Measurements from ENCODE around the gene GRAMD2B.

GRAMD2B gene

GRCh38 chr5:126499278-126499677 lies 76.1 kb downstream of the GRAMD2B start:
- peaks cover 0 to 2% of the 10 kb centered on the region in 2 donors for H3K4me1 ChIP-seq (ENCODE audit: control insufficient read depth in 1 of 2, insufficient read depth in 2 of 2, low read length in 2 of 2)
- H3K9me3 ChIP-seq (ENCODE audit: control insufficient read depth in 1 of 2, low read length in 2 of 2): no peaks in the 10 kb centered on the region
- no peaks in the 10 kb centered on the region for H3K27me3 ChIP-seq (ENCODE audit: low read depth, low read length)
- H3K27ac ChIP-seq (ENCODE audit: low read length): no peak overlapping the region
- H3K4me3 ChIP-seq (ENCODE audit: low read depth in 1 of 2, low read length in 2 of 2): no peak overlapping the region
- no peaks in the 10 kb centered on the region for H3K36me3 ChIP-seq (ENCODE audit: control insufficient read depth in 1 of 2, insufficient read depth in 2 of 2, low read length in 2 of 2)

DNA sequence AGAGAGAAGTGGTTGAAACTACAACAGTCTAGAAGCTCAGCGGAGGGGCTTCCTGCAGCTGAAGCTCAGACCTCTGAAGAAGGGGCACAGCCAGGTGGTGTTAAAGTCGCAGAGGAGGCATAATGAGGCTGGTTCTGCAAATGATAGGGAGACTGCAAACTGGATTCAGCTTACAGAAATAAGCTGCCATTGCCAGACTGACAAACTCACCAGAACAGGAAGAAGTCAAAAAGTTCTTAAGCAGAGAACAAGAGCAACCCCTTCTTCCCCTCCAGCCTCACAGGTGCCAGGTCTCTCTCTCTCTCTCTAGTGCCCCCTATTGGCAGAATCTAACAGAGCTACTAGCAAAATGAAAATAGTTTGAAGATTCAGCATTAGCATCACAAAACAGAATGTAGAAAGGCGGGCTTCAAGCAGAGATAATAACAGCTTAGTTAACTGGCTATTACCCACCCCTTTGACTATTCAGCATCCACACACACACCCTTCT lies 76.7 kb downstream of the GRAMD2B start:
- peaks cover 0 to 5% of the 10 kb centered on the region in 2 donors for H3K4me1 ChIP-seq (ENCODE audit: control insufficient read depth in 1 of 2, insufficient read depth in 2 of 2, low read length in 2 of 2)
- no peaks in the 10 kb centered on the region for H3K36me3 ChIP-seq (ENCODE audit: control insufficient read depth in 1 of 2, insufficient read depth in 2 of 2, low read length in 2 of 2)
- no peaks in the 10 kb centered on the region for H3K27me3 ChIP-seq (ENCODE audit: low read depth, low read length)
- H3K4me3 ChIP-seq (ENCODE audit: low read depth in 1 of 2, low read length in 2 of 2): no peak overlapping the region
- no peak overlapping the region for H3K27ac ChIP-seq (ENCODE audit: low read length)
- H3K9me3 ChIP-seq (ENCODE audit: control insufficient read depth in 1 of 2, low read length in 2 of 2): no peaks in the 10 kb centered on the region

GRCh38 chr5:126501448-126501847 lies 78.2 kb downstream of the GRAMD2B start:
- H3K4me1 ChIP-seq (ENCODE audit: control insufficient read depth in 1 of 2, insufficient read depth in 2 of 2, low read length in 2 of 2): peaks cover 0 to 5% of the 10 kb centered on the region in 2 donors
- no peaks in the 10 kb centered on the region for H3K36me3 ChIP-seq (ENCODE audit: control insufficient read depth in 1 of 2, insufficient read depth in 2 of 2, low read length in 2 of 2)
- H3K27ac ChIP-seq (ENCODE audit: low read length): no peak overlapping the region
- H3K27me3 ChIP-seq (ENCODE audit: low read depth, low read length): no peaks in the 10 kb centered on the region
- no peaks in the 10 kb centered on the region for H3K9me3 ChIP-seq (ENCODE audit: control insufficient read depth in 1 of 2, low read length in 2 of 2)
- H3K4me3 ChIP-seq (ENCODE audit: low read depth in 1 of 2, low read length in 2 of 2): no peak overlapping the region

- Histone ChIP-seq H3K36me3 (ENCODE audit: control insufficient read depth in 1 of 2, insufficient read depth in 2 of 2, low read length in 2 of 2) (no peaks in the 10 kb centered on the region), H3K27me3 (ENCODE audit: low read depth, low read length) (no peaks in the 10 kb centered on the region), H3K27ac (ENCODE audit: low read length) (no peak overlapping the region), H3K9me3 (ENCODE audit: control insufficient read depth in 1 of 2, low read length in 2 of 2) (no peaks in the 10 kb centered on the region), H3K4me3 (ENCODE audit: low read depth in 1 of 2, low read length in 2 of 2) (no peak overlapping the region), H3K4me1 (ENCODE audit: control insufficient read depth in 1 of 2, insufficient read depth in 2 of 2, low read length in 2 of 2) (peaks cover 0 to 5% of the 10 kb centered on the region in 2 donors)
These were observed 80.4 kb downstream of the GRAMD2B start for GRCh38 chr5:126503602-126504104.

- no peak overlapping the region for H3K4me3 ChIP-seq (ENCODE audit: low read depth in 1 of 2, low read length in 2 of 2)
- H3K27ac ChIP-seq (ENCODE audit: low read length): no peak overlapping the region
- peaks cover 0 to 5% of the 10 kb centered on the region in 2 donors for H3K4me1 ChIP-seq (ENCODE audit: control insufficient read depth in 1 of 2, insufficient read depth in 2 of 2, low read length in 2 of 2)
- H3K27me3 ChIP-seq (ENCODE audit: low read depth, low read length): no peaks in the 10 kb centered on the region
- no peaks in the 10 kb centered on the region for H3K9me3 ChIP-seq (ENCODE audit: control insufficient read depth in 1 of 2, low read length in 2 of 2)
- H3K36me3 ChIP-seq (ENCODE audit: control insufficient read depth in 1 of 2, insufficient read depth in 2 of 2, low read length in 2 of 2): no peaks in the 10 kb centered on the region
These were observed 82.9 kb downstream of the GRAMD2B start for GRCh38 chr5:126506079-126506478.

DNA sequence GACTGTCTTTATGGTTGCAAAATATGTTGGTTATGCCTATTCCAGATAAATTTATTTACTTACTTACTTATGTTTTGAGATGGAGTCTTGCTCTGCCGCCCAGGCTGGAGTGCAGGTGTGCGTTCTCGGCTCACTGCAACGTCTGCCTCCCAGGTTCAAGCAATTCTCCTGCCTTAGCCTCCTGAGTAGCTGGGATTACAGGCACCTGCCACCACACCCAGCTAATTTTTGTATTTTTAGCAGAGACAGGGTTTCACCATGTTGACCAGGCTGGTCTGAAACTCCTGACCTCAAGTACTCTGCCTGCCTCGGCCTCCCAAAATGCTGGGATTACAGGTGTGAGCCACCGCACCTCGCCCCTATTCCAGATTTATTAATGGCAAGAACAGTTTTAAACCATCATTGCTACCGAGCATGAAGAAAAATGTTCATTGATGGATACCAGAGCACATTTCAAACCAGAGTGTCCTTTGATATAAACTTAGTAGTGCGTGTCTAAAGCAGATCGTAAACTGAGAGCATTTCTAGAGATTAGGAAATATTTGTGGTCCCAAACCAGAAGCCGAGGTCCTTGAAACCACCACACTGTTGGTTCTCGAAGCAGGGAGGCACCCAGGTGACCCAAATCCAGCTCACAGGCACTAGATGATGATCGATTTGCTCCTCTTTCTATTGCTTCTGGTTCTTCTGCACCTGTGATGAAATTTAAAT lies 85.2 kb downstream of the GRAMD2B start:
- Histone ChIP-seq H3K4me1 (ENCODE audit: control insufficient read depth in 1 of 2, insufficient read depth in 2 of 2, low read length in 2 of 2) (peaks cover 0 to 5% of the 10 kb centered on the region in 2 donors), H3K36me3 (ENCODE audit: control insufficient read depth in 1 of 2, insufficient read depth in 2 of 2, low read length in 2 of 2) (no peaks in the 10 kb centered on the region), H3K9me3 (ENCODE audit: control insufficient read depth in 1 of 2, low read length in 2 of 2) (no peaks in the 10 kb centered on the region), H3K27ac (ENCODE audit: low read length) (peak overlapping the region; percentile 69), H3K4me3 (ENCODE audit: low read depth in 1 of 2, low read length in 2 of 2) (no peak overlapping the region), H3K27me3 (ENCODE audit: low read depth, low read length) (no peaks in the 10 kb centered on the region)

DNA sequence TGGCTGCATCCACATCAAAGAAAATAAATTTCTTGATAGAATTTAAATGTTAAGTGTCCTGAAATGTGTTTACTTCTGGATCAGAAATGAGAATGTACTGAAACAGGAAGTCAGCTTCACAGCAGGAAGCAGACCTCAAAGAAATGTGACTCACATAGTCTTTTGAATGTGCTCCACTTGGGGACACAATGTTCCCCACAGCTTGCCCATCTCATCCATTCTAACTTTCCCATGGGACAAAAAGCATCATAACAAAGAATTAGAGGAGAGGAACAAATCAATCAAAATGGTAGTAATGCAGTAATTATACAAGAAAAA lies 85.7 kb downstream of the GRAMD2B start:
- peak overlapping the region; percentile 69 for H3K27ac ChIP-seq (ENCODE audit: low read length)

GRCh38 chr5:126509339-126509738 lies 86.1 kb downstream of the GRAMD2B start:
- Histone ChIP-seq H3K9me3 (ENCODE audit: control insufficient read depth in 1 of 2, low read length in 2 of 2) (no peaks in the 10 kb centered on the region), H3K4me1 (ENCODE audit: control insufficient read depth in 1 of 2, insufficient read depth in 2 of 2, low read length in 2 of 2) (peaks cover 3% of the 10 kb centered on the region in 2 donors), H3K27me3 (ENCODE audit: low read depth, low read length) (no peaks in the 10 kb centered on the region), H3K4me3 (ENCODE audit: low read depth in 1 of 2, low read length in 2 of 2) (no peak overlapping the region), H3K36me3 (ENCODE audit: control insufficient read depth in 1 of 2, insufficient read depth in 2 of 2, low read length in 2 of 2) (no peaks in the 10 kb centered on the region), H3K27ac (ENCODE audit: low read length) (peak overlapping the region; percentile 63)

More for the DNA sequence above, 85.7 kb downstream of the GRAMD2B start:
- Histone ChIP-seq H3K9me3 (ENCODE audit: control insufficient read depth in 1 of 2, low read length in 2 of 2) (no peaks in the 10 kb centered on the region), H3K4me1 (ENCODE audit: control insufficient read depth in 1 of 2, insufficient read depth in 2 of 2, low read length in 2 of 2) (peaks cover 0 to 5% of the 10 kb centered on the region in 2 donors), H3K4me3 (ENCODE audit: low read depth in 1 of 2, low read length in 2 of 2) (no peak overlapping the region), H3K27me3 (ENCODE audit: low read depth, low read length) (no peaks in the 10 kb centered on the region), H3K36me3 (ENCODE audit: control insufficient read depth in 1 of 2, insufficient read depth in 2 of 2, low read length in 2 of 2) (no peaks in the 10 kb centered on the region)

- Histone ChIP-seq H3K4me3 (ENCODE audit: low read depth in 1 of 2, low read length in 2 of 2) (no peak overlapping the region), H3K27ac (ENCODE audit: low read length) (no peak overlapping the region), H3K4me1 (ENCODE audit: control insufficient read depth in 1 of 2, insufficient read depth in 2 of 2, low read length in 2 of 2) (peaks cover 0 to 12% of the 10 kb centered on the region in 2 donors), H3K27me3 (ENCODE audit: low read depth, low read length) (no peaks in the 10 kb centered on the region), H3K36me3 (ENCODE audit: control insufficient read depth in 1 of 2, insufficient read depth in 2 of 2, low read length in 2 of 2) (no peaks in the 10 kb centered on the region), H3K9me3 (ENCODE audit: control insufficient read depth in 1 of 2, low read length in 2 of 2) (no peaks in the 10 kb centered on the region)
These were observed 88.8 kb downstream of the GRAMD2B start for GRCh38 chr5:126511961-126512360.

DNA sequence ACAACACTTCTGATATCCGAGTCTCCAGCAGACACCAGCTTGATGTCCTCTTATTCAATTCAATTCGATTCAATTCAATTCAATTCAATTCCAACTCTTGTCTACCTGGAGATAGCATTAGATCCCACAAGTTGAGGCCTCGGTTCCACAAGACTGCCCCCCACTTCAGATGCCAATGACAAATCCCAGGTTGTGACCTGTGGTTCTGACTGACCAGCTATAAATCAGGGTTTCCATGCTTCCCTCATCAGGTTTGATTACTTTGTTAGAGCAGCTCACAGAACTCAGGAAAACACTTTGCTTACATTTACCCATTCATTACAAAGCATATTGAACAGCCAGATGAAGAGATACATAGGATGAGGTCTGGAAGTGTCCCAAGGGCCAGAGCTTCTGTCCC lies 89.2 kb downstream of the GRAMD2B start:
- Histone ChIP-seq H3K36me3 (ENCODE audit: control insufficient read depth in 1 of 2, insufficient read depth in 2 of 2, low read length in 2 of 2) (no peaks in the 10 kb centered on the region), H3K27ac (ENCODE audit: low read length) (no peak overlapping the region), H3K4me1 (ENCODE audit: control insufficient read depth in 1 of 2, insufficient read depth in 2 of 2, low read length in 2 of 2) (peaks cover 0 to 12% of the 10 kb centered on the region in 2 donors), H3K4me3 (ENCODE audit: low read depth in 1 of 2, low read length in 2 of 2) (no peak overlapping the region), H3K9me3 (ENCODE audit: control insufficient read depth in 1 of 2, low read length in 2 of 2) (no peaks in the 10 kb centered on the region), H3K27me3 (ENCODE audit: low read depth, low read length) (no peaks in the 10 kb centered on the region)

GRCh38 chr5:126513302-126513701 lies 90.1 kb downstream of the GRAMD2B start:
- Histone ChIP-seq H3K36me3 (ENCODE audit: control insufficient read depth in 1 of 2, insufficient read depth in 2 of 2, low read length in 2 of 2) (no peaks in the 10 kb centered on the region), H3K27me3 (ENCODE audit: low read depth, low read length) (no peaks in the 10 kb centered on the region), H3K4me1 (ENCODE audit: control insufficient read depth in 1 of 2, insufficient read depth in 2 of 2, low read length in 2 of 2) (peaks cover 0 to 12% of the 10 kb centered on the region in 2 donors), H3K9me3 (ENCODE audit: control insufficient read depth in 1 of 2, low read length in 2 of 2) (no peaks in the 10 kb centered on the region), H3K4me3 (ENCODE audit: low read depth in 1 of 2, low read length in 2 of 2) (no peak overlapping the region), H3K27ac (ENCODE audit: low read length) (no peak overlapping the region)

DNA sequence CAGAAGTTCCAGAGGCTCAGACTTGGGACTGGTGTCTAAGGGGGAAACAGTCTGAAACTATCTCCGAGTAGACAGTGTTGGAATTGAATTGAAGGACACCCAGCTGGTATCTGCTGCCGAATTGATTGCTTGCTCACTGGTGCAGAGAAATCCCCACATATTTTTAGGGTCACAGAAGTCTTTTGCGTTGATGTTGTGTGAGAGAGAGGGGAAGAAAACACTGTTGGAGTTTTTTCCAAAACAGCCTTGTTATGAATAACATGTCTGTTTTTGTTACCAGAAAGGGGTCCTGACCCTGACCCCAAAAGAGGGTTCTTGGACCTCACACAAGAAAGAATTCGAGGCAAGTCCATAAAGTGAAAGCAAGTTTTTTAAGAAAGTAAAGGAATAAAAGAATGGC lies 90.5 kb downstream of the GRAMD2B start:
- Histone ChIP-seq H3K4me3 (ENCODE audit: low read depth in 1 of 2, low read length in 2 of 2) (no peak overlapping the region), H3K4me1 (ENCODE audit: control insufficient read depth in 1 of 2, insufficient read depth in 2 of 2, low read length in 2 of 2) (peaks cover 0 to 12% of the 10 kb centered on the region in 2 donors), H3K27ac (ENCODE audit: low read length) (no peak overlapping the region), H3K36me3 (ENCODE audit: control insufficient read depth in 1 of 2, insufficient read depth in 2 of 2, low read length in 2 of 2) (no peaks in the 10 kb centered on the region), H3K27me3 (ENCODE audit: low read depth, low read length) (no peaks in the 10 kb centered on the region), H3K9me3 (ENCODE audit: control insufficient read depth in 1 of 2, low read length in 2 of 2) (no peaks in the 10 kb centered on the region)
